Lung (tissue), 12 donors: ENCODE measurements around the gene ADAMTSL1. TPM values are rescaled to one million over a fixed set of nuclear protein-coding genes. Genes with fewer than 3 reads are reported as not detected.

Source experiments
- ATAC-seq: fragments of 200-7000 bp; cut with Tn5 transposase; one replicate; pipeline ENCODE4 v1.9.1; 2020; ENCODE audit warnings: moderate number of reproducible peaks; ENCODE audit not compliant: insufficient read depth, low FRiP score
- DNase-seq, 3 donors: peaks; one replicate each; pipeline ENCODE4 v3.0.0-alpha.2; 2013 to 2017
- H3K27ac ChIP-seq, 2 donors: one replicate each; pipeline ENCODE4 v1.5.1; 2013; ENCODE audit warnings: mild to moderate bottlenecking in 2 of 2, moderate library complexity in 2 of 2, control low read depth in 1 of 2, inconsistent platforms in 1 of 2, low read depth in 1 of 2, low read length in 1 of 2
- H3K27me3 ChIP-seq, 3 donors: one replicate each; pipeline ENCODE4 v1.5.1; 2013; ENCODE audit warnings: low read length in 2 of 3; ENCODE audit not compliant: control insufficient read depth in 3 of 3, insufficient read depth in 3 of 3
- H3K36me3 ChIP-seq, 4 donors: one replicate each; pipeline ENCODE4 v1.5.1; 2013; ENCODE audit warnings: low read length in 4 of 4, mild to moderate bottlenecking in 1 of 4, moderate library complexity in 1 of 4; ENCODE audit not compliant: control insufficient read depth in 4 of 4, insufficient read depth in 4 of 4
- H3K4me1 ChIP-seq, 5 donors: one replicate each; pipeline ENCODE4 v1.5.1; 2013; ENCODE audit warnings: low read length in 5 of 5, mild to moderate bottlenecking in 2 of 5, moderate library complexity in 1 of 5; ENCODE audit not compliant: control insufficient read depth in 5 of 5, insufficient read depth in 5 of 5
- H3K4me3 ChIP-seq: one replicate; pipeline ENCODE4 v1.5.1; 2013; ENCODE audit warnings: mild to moderate bottlenecking, control low read depth, moderate library complexity
- H3K9ac ChIP-seq, 2 donors: one replicate each; pipeline ENCODE4 v1.5.1; 2013; ENCODE audit warnings: low read length in 2 of 2, control low read depth in 1 of 2; ENCODE audit not compliant: insufficient read depth in 1 of 2
- H3K9me3 ChIP-seq, 4 donors: one replicate each; pipeline ENCODE4 v1.5.1; 2013; ENCODE audit warnings: low read length in 3 of 4, mild to moderate bottlenecking in 1 of 4, moderate library complexity in 1 of 4; ENCODE audit not compliant: control insufficient read depth in 4 of 4, insufficient read depth in 3 of 4
- WGBS, 2 donors: extraction: QIAGEN DNeasy Blood & Tissue Kit; methylation state at CpG; one replicate each; pipeline ENCODE4 v1.1.7; 2013; 5-methylcytosine and 5-hydroxymethylcytosine counted together
- polyA plus RNA-seq, 2 donors: library from polyadenylated mRNA; stranded (reverse); fragments of 200-250 nt; gene quantifications; one replicate each; pipeline ENCODE4 v1.2.1, GENCODE V29; 2013
- total RNA-seq, 2 donors: library from RNA; depleted of rRNA in 1 of 2; stranded (reverse); fragments of >200 nt in 1 of 2; gene quantifications; one replicate each; pipeline ENCODE4 v1.2.1, GENCODE V29; 2014 to 2021
- TF ChIP-seq, protein P1 (sequence below): IDR thresholded peaks from 2 replicates; pipeline ENCODE4 v1.5.1; 2012; ENCODE audit warnings: mild to moderate bottlenecking; ENCODE audit errors: control extremely low read depth, extremely low read depth
- donor health status: control.
- donor health status: control.
- donor health status: Bipolar disorder and iron deficiency.
- donor health status: healthy.
- donor health status: DM: yes; HTN: yes; CAD: no.

ADAMTSL1 gene
- total and polyA plus RNA-seq, 4 donors: 0.25 to 36.2 (median 1.4) TPM

DNA sequence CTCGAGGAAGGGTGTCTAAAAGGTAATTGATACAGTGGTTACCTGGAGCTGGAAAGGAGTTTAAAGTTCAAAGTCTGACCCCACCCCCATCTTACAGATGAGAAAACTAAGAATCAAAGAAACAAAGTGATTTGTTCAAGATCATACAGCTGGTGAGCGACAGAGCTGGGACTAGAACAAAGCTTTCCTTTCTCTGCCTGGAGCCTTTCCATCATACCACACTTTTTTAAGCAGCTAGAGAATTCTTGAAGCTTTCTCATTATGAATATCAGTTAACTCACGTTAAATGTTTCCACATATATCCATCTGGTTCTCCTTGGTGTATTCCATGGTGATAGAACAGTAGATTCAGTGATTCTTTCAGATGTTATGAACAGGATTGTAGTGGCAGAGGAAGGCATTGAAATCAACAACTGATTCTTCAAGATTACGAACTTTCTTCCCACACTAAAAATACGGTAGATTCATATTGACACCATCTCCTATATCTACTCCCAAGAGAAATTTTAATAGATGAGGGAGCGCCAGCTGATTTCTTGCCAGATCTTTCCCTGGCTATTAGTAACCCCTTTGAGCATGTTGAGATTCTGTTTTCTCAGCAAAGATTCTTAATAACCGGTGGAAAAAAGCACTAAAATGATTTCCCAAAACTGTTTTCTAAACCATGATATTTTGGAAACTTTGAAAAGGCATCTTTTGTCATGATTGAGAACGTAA lies 233.7 kb downstream of the ADAMTSL1 start:
- ATAC-seq (no peak), DNase-seq (peak in 2 of 3 donors; percentile 39 to 57)
- Histone ChIP-seq H3K27ac (no peak overlapping the region), H3K4me1 (peaks cover 0 to 56% (median 24%) of the 10 kb centered on the region in 5 donors), H3K9me3 (no peaks in the 10 kb centered on the region), H3K36me3 (no peaks in the 10 kb centered on the region), H3K4me3 (no peak overlapping the region), H3K9ac (no peak overlapping the region), H3K27me3 (no peaks in the 10 kb centered on the region)
- WGBS, 2 donors: 75 to 81% methylated on average over 8 of the region's 8 CpGs
- TF ChIP-seq, protein P1, sequence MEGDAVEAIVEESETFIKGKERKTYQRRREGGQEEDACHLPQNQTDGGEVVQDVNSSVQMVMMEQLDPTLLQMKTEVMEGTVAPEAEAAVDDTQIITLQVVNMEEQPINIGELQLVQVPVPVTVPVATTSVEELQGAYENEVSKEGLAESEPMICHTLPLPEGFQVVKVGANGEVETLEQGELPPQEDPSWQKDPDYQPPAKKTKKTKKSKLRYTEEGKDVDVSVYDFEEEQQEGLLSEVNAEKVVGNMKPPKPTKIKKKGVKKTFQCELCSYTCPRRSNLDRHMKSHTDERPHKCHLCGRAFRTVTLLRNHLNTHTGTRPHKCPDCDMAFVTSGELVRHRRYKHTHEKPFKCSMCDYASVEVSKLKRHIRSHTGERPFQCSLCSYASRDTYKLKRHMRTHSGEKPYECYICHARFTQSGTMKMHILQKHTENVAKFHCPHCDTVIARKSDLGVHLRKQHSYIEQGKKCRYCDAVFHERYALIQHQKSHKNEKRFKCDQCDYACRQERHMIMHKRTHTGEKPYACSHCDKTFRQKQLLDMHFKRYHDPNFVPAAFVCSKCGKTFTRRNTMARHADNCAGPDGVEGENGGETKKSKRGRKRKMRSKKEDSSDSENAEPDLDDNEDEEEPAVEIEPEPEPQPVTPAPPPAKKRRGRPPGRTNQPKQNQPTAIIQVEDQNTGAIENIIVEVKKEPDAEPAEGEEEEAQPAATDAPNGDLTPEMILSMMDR: no peak

DNA sequence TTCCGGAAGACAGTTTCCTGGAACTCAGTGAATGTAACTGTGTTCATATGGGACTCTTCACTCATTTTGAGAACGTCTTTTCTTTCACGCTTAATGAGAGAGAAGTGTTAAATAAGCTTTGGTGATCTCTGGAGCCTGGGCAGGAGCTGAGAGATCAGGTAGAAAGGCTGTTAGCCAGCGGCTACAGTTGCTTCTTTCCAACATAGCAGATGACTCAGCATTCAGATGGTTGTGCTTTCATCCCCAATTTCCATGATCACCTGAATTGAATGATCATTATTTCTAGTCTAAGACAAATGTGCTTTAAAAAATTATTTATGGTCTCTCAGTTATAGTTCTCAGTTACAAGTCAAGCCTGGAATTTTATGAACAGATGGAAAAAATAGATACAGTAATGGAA lies 234.5 kb downstream of the ADAMTSL1 start:
- WGBS, 2 donors: 71 to 76% methylated on average over 4 of the region's 4 CpGs
- no peak for ATAC-seq
- Histone ChIP-seq H3K4me1 (peaks cover 0 to 48% (median 24%) of the 10 kb centered on the region in 5 donors), H3K36me3 (no peaks in the 10 kb centered on the region), H3K27me3 (no peaks in the 10 kb centered on the region), H3K9me3 (no peaks in the 10 kb centered on the region), H3K9ac (no peak overlapping the region), H3K4me3 (no peak overlapping the region), H3K27ac (no peak overlapping the region)
- DNase-seq: no peak
- TF ChIP-seq, protein P1: no peak

DNA sequence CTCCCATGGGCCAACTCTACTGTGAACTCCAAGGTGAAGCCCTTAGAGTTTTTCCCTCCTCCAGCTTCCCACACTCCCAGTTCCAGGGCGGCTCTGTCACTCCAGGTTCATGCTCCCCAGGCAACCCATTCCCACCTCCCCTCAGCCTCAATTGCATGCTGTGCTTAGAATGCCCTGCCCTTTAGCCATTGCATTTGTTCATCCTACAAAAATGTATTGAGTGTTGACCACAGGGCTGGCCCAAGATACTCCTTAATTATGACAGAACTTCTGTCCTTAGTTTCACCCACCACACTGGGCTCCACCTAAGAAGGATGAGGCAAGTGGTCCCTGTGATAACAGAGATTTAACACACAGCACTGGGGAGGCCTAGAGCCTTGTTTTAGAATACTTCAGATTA lies 236.1 kb downstream of the ADAMTSL1 start:
- peaks cover 0 to 33% (median 21%) of the 10 kb centered on the region in 5 donors for H3K4me1 ChIP-seq
- H3K36me3 ChIP-seq: no peaks in the 10 kb centered on the region
- H3K4me3 ChIP-seq: no peak overlapping the region
- 88 to 97% methylated on average over 1 of the region's 1 CpG for WGBS, 2 donors
- ATAC-seq (no peak), DNase-seq (no peak)
- no peaks in the 10 kb centered on the region for H3K27me3 ChIP-seq
- no peak overlapping the region for H3K9ac ChIP-seq
- H3K27ac ChIP-seq: no peak overlapping the region
- H3K9me3 ChIP-seq: no peaks in the 10 kb centered on the region
- TF ChIP-seq, protein P1: no peak
